Loucy (cell line): ENCODE data around the gene SYT6.

Source experiments
- EZH2phosphoT487 ChIP-seq: fragments of 200-600 bp; IDR thresholded peaks from 2 replicates; pipeline ENCODE4 v1.6.1; 2018; ENCODE audit warnings: antibody characterized with exemption, mild to moderate bottlenecking, moderate library complexity, borderline replicate concordance
- TF ChIP-seq, protein P1 (sequence below): fragments of 200-600 bp; sonication (generic); conservative IDR thresholded peaks from 2 replicates; pipeline ENCODE4 v1.5.1; 2014; ENCODE audit warnings: mild to moderate bottlenecking, antibody characterized with exemption, low read length

DNA sequence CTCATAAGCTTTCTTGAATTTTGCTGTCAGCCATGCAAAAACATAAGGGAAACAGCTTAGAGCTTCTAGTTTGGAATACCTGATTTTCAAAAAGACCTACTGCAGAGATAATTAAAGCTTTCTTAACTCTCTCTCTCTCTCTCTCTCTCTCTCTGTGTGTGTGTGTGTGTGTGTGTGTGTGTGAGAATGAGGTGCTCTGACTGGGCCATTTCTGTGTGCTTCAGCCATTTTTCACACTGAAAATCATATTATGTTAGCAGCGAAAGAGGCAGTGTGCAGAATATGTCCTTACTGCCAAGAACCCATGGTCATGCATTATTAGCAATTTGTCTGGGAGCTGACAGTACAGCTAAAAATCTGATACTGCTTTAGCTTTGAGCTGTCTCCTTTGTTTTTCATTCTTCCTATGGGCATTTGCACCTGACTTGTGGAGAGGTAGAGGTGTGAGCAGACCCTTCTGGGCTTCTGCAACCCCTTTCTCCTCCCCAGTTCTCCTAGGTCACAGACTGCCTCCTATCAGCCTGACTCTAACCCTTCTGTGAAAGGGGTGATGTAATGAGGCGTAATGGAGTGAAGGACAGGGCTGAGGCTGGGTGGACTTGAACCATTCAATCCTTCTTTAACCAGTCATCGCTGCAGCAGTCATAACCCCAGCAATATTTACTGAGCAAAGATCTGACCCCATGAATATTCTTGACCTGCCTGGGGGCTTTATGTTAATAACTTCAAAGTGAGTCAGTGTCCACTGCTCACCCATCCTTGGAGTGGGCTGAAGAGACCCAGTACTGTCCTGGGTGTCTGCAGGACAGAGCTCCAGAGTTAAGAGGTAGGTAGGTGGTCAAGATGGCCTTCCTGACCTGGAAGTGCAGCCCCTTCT, 61.2 kb downstream of the SYT6 start:
- TF ChIP-seq, protein P1, sequence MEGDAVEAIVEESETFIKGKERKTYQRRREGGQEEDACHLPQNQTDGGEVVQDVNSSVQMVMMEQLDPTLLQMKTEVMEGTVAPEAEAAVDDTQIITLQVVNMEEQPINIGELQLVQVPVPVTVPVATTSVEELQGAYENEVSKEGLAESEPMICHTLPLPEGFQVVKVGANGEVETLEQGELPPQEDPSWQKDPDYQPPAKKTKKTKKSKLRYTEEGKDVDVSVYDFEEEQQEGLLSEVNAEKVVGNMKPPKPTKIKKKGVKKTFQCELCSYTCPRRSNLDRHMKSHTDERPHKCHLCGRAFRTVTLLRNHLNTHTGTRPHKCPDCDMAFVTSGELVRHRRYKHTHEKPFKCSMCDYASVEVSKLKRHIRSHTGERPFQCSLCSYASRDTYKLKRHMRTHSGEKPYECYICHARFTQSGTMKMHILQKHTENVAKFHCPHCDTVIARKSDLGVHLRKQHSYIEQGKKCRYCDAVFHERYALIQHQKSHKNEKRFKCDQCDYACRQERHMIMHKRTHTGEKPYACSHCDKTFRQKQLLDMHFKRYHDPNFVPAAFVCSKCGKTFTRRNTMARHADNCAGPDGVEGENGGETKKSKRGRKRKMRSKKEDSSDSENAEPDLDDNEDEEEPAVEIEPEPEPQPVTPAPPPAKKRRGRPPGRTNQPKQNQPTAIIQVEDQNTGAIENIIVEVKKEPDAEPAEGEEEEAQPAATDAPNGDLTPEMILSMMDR = no peak
- no peak for TF ChIP-seq EZH2phosphoT487
